HG03025 (cell line): ENCODE measurements around the gene ZDHHC20.

Experiments
- ATAC-seq: cut with Tn5 transposase; IDR thresholded peaks from one replicate; pipeline ENCODE4 v1.9.1; 2021; ENCODE audit warnings: mild to moderate bottlenecking, moderate library complexity; ENCODE audit not compliant: unreplicated experiment, low FRiP score

Gene ZDHHC20

GRCh38 chr13:21458813-21459701 is at the start of gene ZDHHC20:
ZDHHC20 (minus strand) TSS chr13:21459303; CDS start chr13:21459171, 132 bp downstream.
- peak; percentile 77 for ATAC-seq

GRCh38 chr13:21504379-21504778 is 45.3 kb upstream of the ZDHHC20 start:
- no peak for ATAC-seq

GRCh38 chr13:21501686-21502085 is 42.6 kb upstream of the ZDHHC20 start:
- ATAC-seq, result no peak

GRCh38 chr13:21486322-21486721 is 27.2 kb upstream of the ZDHHC20 start:
- no peak for ATAC-seq

- ATAC-seq, result no peak
Observed at GRCh38 chr13:21483748-21484147, 24.6 kb upstream of the ZDHHC20 start.

- no peak for ATAC-seq
Observed at GRCh38 chr13:21481359-21481758, 22.3 kb upstream of the ZDHHC20 start.

GRCh38 chr13:21478881-21479808 is 20.0 kb upstream of the ZDHHC20 start:
- ATAC-seq, result no peak

GRCh38 chr13:21476893-21477472 is 17.9 kb upstream of the ZDHHC20 start:
- ATAC-seq, result peak; percentile 84

- ATAC-seq, result no peak
Observed at GRCh38 chr13:21475115-21475514, 16.0 kb upstream of the ZDHHC20 start.

GRCh38 chr13:21470785-21471184 is 11.7 kb upstream of the ZDHHC20 start:
- no peak for ATAC-seq

GRCh38 chr13:21466527-21466926 is 7.4 kb upstream of the ZDHHC20 start:
- ATAC-seq, result no peak

GRCh38 chr13:21465710-21466160 is 6.6 kb upstream of the ZDHHC20 start:
- ATAC-seq, result no peak

GRCh38 chr13:21463424-21463823 is 4.3 kb upstream of the ZDHHC20 start:
- ATAC-seq, result no peak

GRCh38 chr13:21461131-21461530 is 2.0 kb upstream of the ZDHHC20 start:
- ATAC-seq, result no peak

- peak; percentile 42 for ATAC-seq
Observed at GRCh38 chr13:21458451-21458812, 671 bp downstream of the ZDHHC20 start.

GRCh38 chr13:21453387-21454081 is 5.6 kb downstream of the ZDHHC20 start:
- ATAC-seq, result no peak

- no peak for ATAC-seq
Observed at GRCh38 chr13:21450936-21451335, 8.2 kb downstream of the ZDHHC20 start.

- no peak for ATAC-seq
Observed at GRCh38 chr13:21446656-21447055, 12.4 kb downstream of the ZDHHC20 start.

GRCh38 chr13:21445759-21446158 is 13.3 kb downstream of the ZDHHC20 start:
- no peak for ATAC-seq

- no peak for ATAC-seq
Observed at GRCh38 chr13:21443171-21443570, 15.9 kb downstream of the ZDHHC20 start.
